UCSD-AML1 (cell line): ENCODE measurements around the gene TMCC1.
"Not testable (repeated sequence)": the region's sequence is repeated elsewhere in the genome, so short reads cannot be mapped to it uniquely, and the experiment has no call there.

Experiments used
- DNase-seq: peaks from one replicate; lab custom pipeline; 2025; ENCODE audit not compliant: unreplicated experiment; lab: John Stamatoyannopoulos, UW

TMCC1 gene

DNA sequence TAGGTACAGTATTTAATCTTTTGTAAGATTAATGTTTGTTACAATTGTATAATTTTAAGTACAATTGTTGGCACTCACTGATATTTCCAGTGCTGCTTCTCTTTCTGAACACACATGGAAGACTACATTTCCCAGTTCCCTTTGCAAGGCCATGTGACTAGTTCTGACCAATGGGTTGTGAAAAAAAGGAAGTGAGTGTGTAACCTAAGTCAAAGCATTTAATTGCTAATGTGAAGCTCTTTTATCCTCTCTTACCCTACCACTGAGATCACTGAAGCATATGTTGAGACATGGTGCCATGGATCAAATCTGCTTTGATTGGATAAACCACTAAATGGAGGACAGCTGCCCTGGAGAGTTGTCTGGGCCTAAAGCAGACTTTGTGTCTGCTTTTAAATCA is 203.1 kb downstream of the TMCC1 start:
- DNase-seq: no peak

- DNase-seq: no peak
Observed at GRCh38 chr3:129689036-129689435, 204.5 kb downstream of the TMCC1 start.

- DNase-seq: no peak
Observed at GRCh38 chr3:129688271-129688895, 205.1 kb downstream of the TMCC1 start.

- DNase-seq: no peak
Observed at GRCh38 chr3:129687586-129688125, 205.9 kb downstream of the TMCC1 start.

DNA sequence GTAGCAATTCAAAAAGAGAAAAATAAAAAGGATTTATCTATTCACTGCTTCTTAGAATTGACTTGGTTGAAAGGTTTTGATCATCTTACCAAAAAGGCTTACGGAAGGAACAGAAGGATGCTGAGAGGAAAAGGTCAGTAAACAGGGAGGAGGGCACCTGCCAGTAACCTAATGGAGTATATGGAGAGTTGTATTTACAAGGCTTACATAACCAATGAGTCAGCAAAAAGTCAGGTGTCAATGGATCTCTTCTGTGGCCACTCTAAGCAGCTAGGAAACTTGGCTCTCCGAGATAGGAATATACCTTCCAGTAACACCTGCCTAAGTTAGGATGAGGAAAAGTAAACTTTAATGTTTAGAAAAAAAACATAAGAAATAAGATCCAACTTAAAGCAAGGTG is 206.6 kb downstream of the TMCC1 start:
- DNase-seq: no peak

- DNase-seq: no peak
Observed at GRCh38 chr3:129684270-129684669, 209.2 kb downstream of the TMCC1 start.

GRCh38 chr3:129683201-129683600 is 210.3 kb downstream of the TMCC1 start:
- DNase-seq: no peak

DNA sequence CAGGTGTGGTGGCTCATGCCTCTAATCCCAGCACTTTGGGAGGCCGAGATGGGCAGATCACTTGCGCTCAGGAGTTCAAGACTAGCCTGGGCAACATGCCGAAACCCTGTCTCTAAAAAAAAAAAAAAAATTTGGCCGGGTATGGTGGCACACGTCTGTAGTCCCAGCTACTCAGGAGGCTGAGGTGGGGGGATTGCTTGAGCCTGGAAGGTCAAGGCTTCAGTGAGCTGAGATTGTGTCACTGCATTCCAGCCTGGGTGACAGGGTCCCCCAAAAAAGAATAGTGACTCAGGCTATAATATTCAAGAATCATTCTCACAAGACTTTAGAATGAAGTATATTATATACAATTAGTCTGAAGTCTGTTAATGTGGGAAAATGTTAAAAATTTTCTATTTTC is 216.5 kb downstream of the TMCC1 start:
- DNase-seq: no peak

DNA sequence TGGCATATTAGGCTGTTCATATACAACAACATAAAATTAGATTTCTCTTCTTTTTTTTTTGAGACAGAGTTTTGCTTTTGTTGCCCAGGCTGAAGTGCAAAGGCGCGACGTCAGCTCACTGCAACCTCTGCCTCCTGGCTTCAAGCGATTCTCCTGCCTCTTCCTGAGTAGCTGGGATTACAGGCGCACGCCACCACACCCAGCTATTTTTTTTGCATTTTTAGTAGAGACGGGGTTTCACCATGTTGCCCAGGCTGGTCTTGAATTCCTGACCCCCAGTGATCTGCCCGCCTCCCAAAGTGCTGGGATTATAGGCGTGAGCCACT is 218.8 kb downstream of the TMCC1 start:
- DNase-seq: not testable (repeated sequence)

DNA sequence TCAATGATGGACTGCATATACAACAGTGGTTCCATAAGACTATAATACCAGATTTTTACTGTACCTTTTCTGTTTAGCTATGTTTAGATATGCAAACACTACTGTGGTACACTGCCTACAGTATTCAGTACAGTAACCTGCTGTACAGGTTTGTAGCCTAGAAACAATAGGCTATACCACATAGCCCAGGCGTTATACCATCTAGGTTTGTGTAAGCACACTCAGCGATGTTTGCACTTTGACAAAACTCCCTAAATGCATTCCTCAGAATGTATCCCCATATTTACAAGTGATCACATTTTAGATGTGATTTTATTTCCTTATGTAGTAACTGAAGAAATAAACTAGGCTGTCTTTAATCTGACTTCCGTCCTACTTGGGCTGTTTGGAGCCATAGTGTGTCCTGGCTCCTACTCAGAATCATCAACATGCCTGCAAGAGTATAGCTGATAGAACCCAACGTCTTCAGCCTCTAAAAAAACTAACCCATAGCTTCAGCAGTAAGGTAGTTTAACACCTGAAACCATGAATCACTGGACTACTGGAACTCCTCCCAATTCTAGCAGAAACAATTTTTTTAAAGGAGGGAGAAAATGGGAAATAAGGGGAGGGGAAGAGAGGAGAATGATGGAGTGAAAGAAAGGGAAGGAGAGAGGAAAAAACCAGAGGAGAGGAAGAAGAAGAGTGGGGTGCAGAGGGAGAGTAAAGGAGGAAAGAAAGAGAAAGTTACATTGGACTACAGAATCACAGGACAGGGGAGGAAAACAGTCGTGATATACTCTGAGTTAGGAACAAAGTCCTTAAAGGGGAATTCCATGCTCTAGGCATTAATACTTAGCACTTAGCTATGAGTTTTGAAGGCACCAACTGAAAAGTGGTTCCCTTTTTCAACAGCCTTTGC is 219.4 kb downstream of the TMCC1 start:
- no peak for DNase-seq

DNA sequence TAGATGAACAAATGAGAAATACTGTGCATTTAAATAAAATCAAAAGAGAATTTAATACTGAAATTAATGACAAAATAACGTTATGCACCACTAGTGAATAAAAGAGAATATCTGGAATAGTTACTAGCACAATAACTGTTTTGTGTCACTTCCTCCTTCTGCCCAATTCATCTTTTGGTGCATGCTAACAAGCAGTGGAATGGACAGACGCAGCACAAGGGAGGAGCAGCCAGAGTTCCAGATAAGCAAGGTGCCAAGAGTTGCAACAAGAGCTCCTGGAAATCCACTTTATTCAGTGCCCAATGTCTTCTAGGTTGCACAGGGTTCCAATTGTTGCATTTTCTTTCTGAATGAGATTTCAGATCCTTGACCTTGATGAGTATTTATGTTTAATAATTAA is 220.5 kb downstream of the TMCC1 start:
- no peak for DNase-seq

DNA sequence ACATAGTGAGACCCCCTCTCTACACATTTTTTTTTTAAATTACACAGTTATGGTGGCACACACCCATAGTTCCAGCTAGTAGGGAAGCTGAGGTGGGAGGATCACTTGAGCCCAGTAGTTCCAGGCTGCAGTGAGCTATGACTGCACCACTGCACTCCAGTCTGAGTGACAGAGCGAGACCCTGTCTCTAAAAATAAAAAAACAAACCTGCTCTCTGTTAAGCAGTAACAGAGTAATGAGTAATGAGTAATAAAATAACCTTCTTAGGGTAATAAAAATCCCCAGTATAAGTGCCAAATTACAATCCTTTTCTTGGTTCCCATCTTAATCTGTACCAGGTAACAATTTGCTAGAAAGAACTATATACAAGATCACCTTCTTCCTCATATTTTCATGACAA is 221.1 kb downstream of the TMCC1 start:
- no peak for DNase-seq

GRCh38 chr3:129665024-129665768 is 228.3 kb downstream of the TMCC1 start:
- no peak for DNase-seq

DNA sequence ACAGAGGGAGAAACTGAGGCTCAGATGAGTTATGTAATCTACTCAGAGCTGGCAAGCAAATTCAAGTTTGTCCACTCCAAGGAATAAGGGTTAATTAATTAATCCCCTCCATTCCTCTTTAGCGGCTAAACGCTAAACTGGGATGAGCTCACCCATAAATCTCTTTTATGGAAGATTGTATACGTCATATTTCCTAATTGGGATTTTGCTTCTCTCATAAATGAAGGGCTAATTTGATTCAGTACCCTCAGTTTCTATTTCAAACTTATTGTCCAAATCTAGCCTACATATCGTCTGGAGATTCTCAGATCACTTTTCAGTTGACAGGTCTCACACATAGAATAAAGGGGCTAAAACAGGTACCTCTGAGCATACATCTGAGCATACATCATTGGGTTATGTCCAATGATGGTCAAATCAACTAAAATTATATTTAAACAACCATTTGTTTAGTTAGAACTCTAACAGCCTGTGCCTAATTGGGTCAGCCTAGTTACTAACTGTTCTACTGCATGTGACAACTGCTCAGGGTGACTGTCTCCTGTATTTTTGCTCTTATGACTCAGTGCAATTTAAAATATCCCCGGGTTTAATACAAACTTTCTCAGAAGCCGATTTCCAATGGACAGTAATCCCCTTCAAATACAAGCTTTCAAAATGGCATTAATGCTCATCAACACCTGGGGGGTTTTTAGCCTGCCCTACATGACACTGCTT is 229.4 kb downstream of the TMCC1 start:
- DNase-seq: no peak

DNA sequence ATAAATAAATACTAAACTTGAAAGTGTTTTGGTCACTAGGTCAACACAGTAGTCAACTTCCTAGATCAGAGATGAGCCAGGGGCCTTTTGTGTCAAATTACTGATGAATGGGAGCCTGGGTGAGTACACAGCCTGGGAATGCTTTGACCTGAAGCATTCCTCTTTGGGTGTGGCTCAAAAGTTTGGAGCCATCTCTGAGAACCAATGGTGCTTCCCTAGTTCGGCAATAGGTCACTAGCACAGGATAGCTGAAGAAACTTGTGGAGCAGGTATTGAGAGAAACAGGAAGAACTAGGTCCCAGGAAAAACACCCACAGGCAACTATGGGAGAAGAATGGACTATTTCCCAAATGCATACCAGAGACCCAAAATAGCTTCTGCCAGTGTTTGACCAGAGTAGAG is 230.5 kb downstream of the TMCC1 start:
- DNase-seq: no peak

DNA sequence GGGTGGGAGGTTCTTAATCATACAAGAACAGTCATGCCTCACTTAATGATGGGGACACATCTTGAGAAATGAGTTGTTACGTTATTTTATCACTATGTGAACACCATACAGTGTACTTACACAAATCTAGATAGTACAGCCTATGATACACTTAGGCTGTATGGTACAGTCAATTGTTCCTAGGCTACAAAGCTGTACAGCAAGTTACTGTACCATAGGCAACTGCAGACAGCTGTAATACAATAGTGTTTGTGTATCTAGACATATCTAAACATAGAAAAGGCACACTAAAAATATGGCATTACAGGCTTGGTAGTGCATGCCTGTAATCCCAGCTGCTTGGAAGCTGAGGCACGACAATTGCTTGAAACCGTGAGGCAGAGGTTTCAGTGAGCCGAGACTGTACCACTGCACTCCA is 231.3 kb downstream of the TMCC1 start:
- no peak for DNase-seq

- no peak for DNase-seq
Observed at GRCh38 chr3:129661766-129662165, 231.7 kb downstream of the TMCC1 start.

GRCh38 chr3:129658110-129658843 is 235.2 kb downstream of the TMCC1 start:
- DNase-seq: no peak

DNA sequence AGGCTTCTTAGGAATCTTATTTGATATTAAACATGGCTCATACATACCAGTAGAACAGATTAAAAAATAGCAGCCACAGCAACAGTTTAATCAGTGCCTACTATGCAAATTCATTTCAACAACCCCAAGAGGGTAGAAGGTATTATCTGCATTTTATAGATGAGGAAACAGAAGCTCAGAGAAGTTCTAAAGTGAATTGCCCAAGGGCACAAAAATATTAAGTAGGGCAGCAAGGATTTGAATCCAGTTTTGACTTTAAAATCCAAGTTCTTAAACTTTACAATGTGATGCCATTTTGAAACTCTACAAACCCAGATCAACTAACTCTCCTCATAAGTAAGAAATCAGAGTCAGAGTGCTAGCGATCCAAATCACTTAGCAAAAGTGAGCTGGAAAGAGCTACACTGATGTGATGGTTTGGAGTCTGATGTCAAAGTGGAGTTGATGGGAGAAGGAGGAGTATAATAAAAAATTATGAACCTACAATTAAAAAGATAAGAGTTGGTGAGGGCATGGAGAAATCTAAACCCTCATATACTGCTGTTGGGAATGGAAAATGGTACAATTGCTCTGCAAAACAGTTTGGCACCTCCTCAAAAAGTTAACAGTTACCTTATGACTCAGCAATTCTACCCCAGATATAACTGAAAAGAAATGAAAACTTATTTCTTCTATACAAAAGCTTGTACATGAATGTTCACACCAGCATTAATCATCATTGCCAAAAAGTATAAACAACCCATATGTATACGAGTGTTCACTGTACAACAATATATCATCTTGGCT is 236.1 kb downstream of the TMCC1 start:
- DNase-seq: no peak
